Measurements from ENCODE around the gene SPG21.

SPG21 gene

GRCh38 chr15:64970698-64971097 lies 19.0 kb downstream of the SPG21 start:
- peaks cover 53% of the 10 kb centered on the region for H3K36me3 Mint-ChIP-seq (ENCODE audit: low read depth)

GRCh38 chr15:64969401-64969800 lies 20.3 kb downstream of the SPG21 start:
- Mint-ChIP-seq H3K4me1 (ENCODE audit: low read depth) (no peaks in the 10 kb centered on the region), H3K36me3 (ENCODE audit: low read depth) (peaks cover 57% of the 10 kb centered on the region), H3K9me3 (no peaks in the 10 kb centered on the region), H3K27ac (no peak overlapping the region), H3K4me3 (no peak overlapping the region), H3K27me3 (no peaks in the 10 kb centered on the region)

More at GRCh38 chr15:64970698-64971097, 19.0 kb downstream of the SPG21 start:
- peaks cover 5% of the 10 kb centered on the region for H3K4me1 Mint-ChIP-seq (ENCODE audit: low read depth)
- no peaks in the 10 kb centered on the region for H3K27me3 Mint-ChIP-seq
- no peaks in the 10 kb centered on the region for H3K9me3 Mint-ChIP-seq
- H3K4me3 Mint-ChIP-seq = no peak overlapping the region
- H3K27ac Mint-ChIP-seq = no peak overlapping the region

- no peaks in the 10 kb centered on the region for H3K27me3 Mint-ChIP-seq
Measured at GRCh38 chr15:64961013-64961412, 28.7 kb downstream of the SPG21 start.

GRCh38 chr15:64960153-64960552 lies 29.6 kb downstream of the SPG21 start:
- Mint-ChIP-seq H3K4me1 (ENCODE audit: low read depth) (no peaks in the 10 kb centered on the region), H3K9me3 (no peaks in the 10 kb centered on the region), H3K36me3 (ENCODE audit: low read depth) (peaks cover 79% of the 10 kb centered on the region), H3K27me3 (no peaks in the 10 kb centered on the region), H3K4me3 (no peak overlapping the region), H3K27ac (no peak overlapping the region)

More at GRCh38 chr15:64961013-64961412, 28.7 kb downstream of the SPG21 start:
- Mint-ChIP-seq H3K36me3 (ENCODE audit: low read depth) (peaks cover 74% of the 10 kb centered on the region), H3K9me3 (no peaks in the 10 kb centered on the region), H3K4me1 (ENCODE audit: low read depth) (no peaks in the 10 kb centered on the region), H3K4me3 (no peak overlapping the region), H3K27ac (no peak overlapping the region)

- Mint-ChIP-seq H3K9me3 (no peaks in the 10 kb centered on the region), H3K27me3 (no peaks in the 10 kb centered on the region), H3K27ac (no peak overlapping the region), H3K4me3 (no peak overlapping the region), H3K4me1 (ENCODE audit: low read depth) (no peaks in the 10 kb centered on the region), H3K36me3 (ENCODE audit: low read depth) (peaks cover 69% of the 10 kb centered on the region)
Measured at GRCh38 chr15:64959128-64959527, 30.6 kb downstream of the SPG21 start.

- Mint-ChIP-seq H3K4me1 (ENCODE audit: low read depth) (no peaks in the 10 kb centered on the region), H3K4me3 (no peak overlapping the region), H3K9me3 (no peaks in the 10 kb centered on the region), H3K27me3 (no peaks in the 10 kb centered on the region), H3K36me3 (ENCODE audit: low read depth) (peaks cover 28% of the 10 kb centered on the region), H3K27ac (peak overlapping the region; percentile 69)
Measured at GRCh38 chr15:64954395-64954794, 35.3 kb downstream of the SPG21 start.

GRCh38 chr15:64951777-64952418 lies 37.8 kb downstream of the SPG21 start:
- Mint-ChIP-seq H3K27ac (peak overlapping the region; percentile 54), H3K9me3 (no peaks in the 10 kb centered on the region), H3K27me3 (no peaks in the 10 kb centered on the region), H3K4me3 (no peak overlapping the region), H3K4me1 (ENCODE audit: low read depth) (no peaks in the 10 kb centered on the region), H3K36me3 (ENCODE audit: low read depth) (peaks cover 13% of the 10 kb centered on the region)

GRCh38 chr15:64950888-64951287 lies 38.8 kb downstream of the SPG21 start:
- H3K9me3 Mint-ChIP-seq = no peaks in the 10 kb centered on the region
- H3K4me1 Mint-ChIP-seq (ENCODE audit: low read depth) = no peaks in the 10 kb centered on the region
- peaks cover 8% of the 10 kb centered on the region for H3K36me3 Mint-ChIP-seq (ENCODE audit: low read depth)
- no peaks in the 10 kb centered on the region for H3K27me3 Mint-ChIP-seq
- peak overlapping the region; percentile 54 for H3K27ac Mint-ChIP-seq
- H3K4me3 Mint-ChIP-seq = no peak overlapping the region

GRCh38 chr15:64949383-64950186 lies 40.1 kb downstream of the SPG21 start:
- no peaks in the 10 kb centered on the region for H3K36me3 Mint-ChIP-seq (ENCODE audit: low read depth)
- H3K4me3 Mint-ChIP-seq = no peak overlapping the region
- H3K27ac Mint-ChIP-seq = no peak overlapping the region
- no peaks in the 10 kb centered on the region for H3K27me3 Mint-ChIP-seq
- H3K4me1 Mint-ChIP-seq (ENCODE audit: low read depth) = no peaks in the 10 kb centered on the region
- no peaks in the 10 kb centered on the region for H3K9me3 Mint-ChIP-seq

- Mint-ChIP-seq H3K4me1 (ENCODE audit: low read depth) (no peaks in the 10 kb centered on the region), H3K36me3 (ENCODE audit: low read depth) (no peaks in the 10 kb centered on the region), H3K4me3 (no peak overlapping the region), H3K9me3 (no peaks in the 10 kb centered on the region), H3K27ac (no peak overlapping the region), H3K27me3 (no peaks in the 10 kb centered on the region)
Measured at GRCh38 chr15:64948916-64949315, 40.8 kb downstream of the SPG21 start.

- Mint-ChIP-seq H3K4me3 (no peak overlapping the region), H3K27ac (no peak overlapping the region), H3K9me3 (no peaks in the 10 kb centered on the region), H3K36me3 (ENCODE audit: low read depth) (no peaks in the 10 kb centered on the region), H3K4me1 (ENCODE audit: low read depth) (no peaks in the 10 kb centered on the region), H3K27me3 (no peaks in the 10 kb centered on the region)
Measured at GRCh38 chr15:64947211-64947610, 42.5 kb downstream of the SPG21 start.

GRCh38 chr15:64944961-64945360 lies 44.8 kb downstream of the SPG21 start:
- no peaks in the 10 kb centered on the region for H3K9me3 Mint-ChIP-seq
- H3K4me3 Mint-ChIP-seq = no peak overlapping the region
- no peaks in the 10 kb centered on the region for H3K4me1 Mint-ChIP-seq (ENCODE audit: low read depth)
- no peaks in the 10 kb centered on the region for H3K27me3 Mint-ChIP-seq
- H3K27ac Mint-ChIP-seq = no peak overlapping the region
- H3K36me3 Mint-ChIP-seq (ENCODE audit: low read depth) = no peaks in the 10 kb centered on the region

GRCh38 chr15:64943512-64944225 lies 46.0 kb downstream of the SPG21 start:
- Mint-ChIP-seq H3K27me3 (no peaks in the 10 kb centered on the region), H3K9me3 (no peaks in the 10 kb centered on the region), H3K4me1 (ENCODE audit: low read depth) (no peaks in the 10 kb centered on the region), H3K27ac (no peak overlapping the region), H3K4me3 (no peak overlapping the region), H3K36me3 (ENCODE audit: low read depth) (no peaks in the 10 kb centered on the region)

GRCh38 chr15:64942356-64942755 lies 47.4 kb downstream of the SPG21 start:
- H3K4me3 Mint-ChIP-seq = no peak overlapping the region
- H3K9me3 Mint-ChIP-seq = no peaks in the 10 kb centered on the region
- no peaks in the 10 kb centered on the region for H3K27me3 Mint-ChIP-seq
- no peaks in the 10 kb centered on the region for H3K36me3 Mint-ChIP-seq (ENCODE audit: low read depth)
- H3K4me1 Mint-ChIP-seq (ENCODE audit: low read depth) = no peaks in the 10 kb centered on the region
- H3K27ac Mint-ChIP-seq = no peak overlapping the region

GRCh38 chr15:64938192-64938591 lies 51.5 kb downstream of the SPG21 start:
- Mint-ChIP-seq H3K9me3 (no peaks in the 10 kb centered on the region), H3K4me1 (ENCODE audit: low read depth) (no peaks in the 10 kb centered on the region), H3K27ac (no peak overlapping the region), H3K36me3 (ENCODE audit: low read depth) (no peaks in the 10 kb centered on the region), H3K4me3 (no peak overlapping the region), H3K27me3 (no peaks in the 10 kb centered on the region)
